GM19240 (cell line): Measurements from ENCODE around the gene ERAP2.
"Not testable (repeated sequence)": the region's sequence is repeated elsewhere in the genome, so short reads cannot be mapped to it uniquely, and the experiment has no call there.

Experiments
- DNase-seq: peaks from one replicate; pipeline ENCODE4 v3.0.0; 2011; ENCODE audit warnings: low spot score; ENCODE audit not compliant: insufficient read length

Gene ERAP2

DNA sequence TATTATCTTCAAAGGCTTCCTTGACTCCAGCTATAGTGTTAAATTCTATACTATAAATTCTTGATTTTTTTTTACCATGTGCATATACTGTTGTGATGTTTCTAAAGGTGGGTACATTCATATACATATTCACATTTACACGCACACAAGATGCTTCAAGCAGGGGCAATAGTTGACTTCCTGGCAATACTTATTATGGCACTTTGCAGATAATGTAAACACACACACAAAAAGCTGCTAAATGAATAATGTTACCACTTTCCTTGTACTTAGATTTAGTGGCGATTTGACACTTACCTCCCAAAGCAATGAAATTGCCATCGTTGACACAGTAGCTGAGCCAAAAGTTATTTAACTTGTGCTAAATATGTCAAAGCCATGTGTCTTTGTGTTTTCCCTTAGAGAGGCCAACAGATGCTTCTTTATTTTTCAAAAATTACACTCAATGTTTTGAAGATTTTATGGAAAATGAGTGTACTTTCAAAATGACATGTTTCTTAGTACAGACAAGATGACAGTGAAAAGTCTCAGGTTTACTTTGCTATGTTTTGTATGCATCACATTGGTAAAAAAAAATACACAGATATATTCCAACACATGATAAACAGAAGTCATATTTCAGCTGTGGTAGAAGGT, 12.2 kb upstream of the ERAP2 start:
- no peak for DNase-seq

DNA sequence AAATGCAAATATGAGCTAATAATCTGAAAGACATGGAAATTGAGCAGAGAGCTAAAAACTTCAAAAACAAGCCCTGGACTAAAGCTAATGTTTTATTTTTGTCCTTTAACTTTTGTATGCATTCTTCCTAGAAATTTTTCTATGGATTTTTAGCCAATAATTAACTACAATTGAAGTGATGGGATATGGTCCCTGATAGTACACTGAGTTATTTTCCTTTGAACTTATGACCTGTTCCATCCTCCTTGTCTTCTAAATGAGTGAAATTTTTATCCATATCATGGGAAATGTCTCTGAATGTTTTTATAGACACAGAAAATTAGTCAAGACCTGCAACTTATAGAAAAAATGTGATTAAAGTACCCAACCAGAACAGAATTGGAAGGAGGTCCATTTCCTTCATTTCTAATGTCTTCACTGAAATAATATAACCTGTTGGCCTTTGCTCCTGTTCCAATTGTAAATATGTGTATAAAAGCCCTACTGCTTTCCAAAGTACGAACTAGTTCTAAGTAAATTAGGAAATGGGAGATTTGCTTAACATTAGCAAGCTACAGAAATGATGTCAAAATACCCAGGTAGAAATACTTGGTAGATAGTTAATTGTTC, 11.3 kb upstream of the ERAP2 start:
- no peak for DNase-seq

DNA sequence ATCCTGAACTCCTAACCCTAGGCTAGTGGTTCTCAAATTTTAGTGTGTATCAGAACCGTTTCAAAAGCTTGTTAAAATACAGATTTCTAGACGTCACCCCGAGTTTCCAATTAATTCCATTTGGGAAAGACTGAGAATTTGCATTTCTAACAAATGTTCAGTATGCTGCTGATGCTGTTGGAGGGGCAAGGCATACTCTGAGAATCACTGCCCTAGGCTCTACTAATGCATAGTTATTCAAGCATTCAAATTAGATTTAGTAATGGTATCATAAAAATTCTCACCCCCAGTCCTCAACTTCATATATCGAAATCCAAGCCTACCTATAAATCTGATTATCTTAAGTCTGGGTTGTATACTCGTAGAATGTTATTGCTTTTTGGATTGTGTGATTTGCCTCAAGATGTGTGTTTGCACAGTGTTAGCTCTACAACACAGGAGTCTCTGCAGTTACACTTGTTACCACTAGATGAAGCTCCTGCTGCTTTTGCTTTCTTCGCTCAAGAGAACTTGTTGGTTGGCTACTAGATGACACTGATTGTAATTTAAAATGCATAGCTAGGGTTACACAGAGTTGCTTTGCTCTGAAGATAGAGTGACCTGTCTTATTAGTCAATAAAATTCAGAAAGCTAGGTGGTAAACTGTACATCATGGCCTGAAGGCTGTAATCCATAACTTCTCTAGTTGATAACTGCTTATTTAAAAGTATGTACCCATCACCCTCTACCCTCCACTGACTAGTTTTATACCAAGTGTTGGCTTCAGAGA, 7.5 kb upstream of the ERAP2 start:
- no peak for DNase-seq

DNA sequence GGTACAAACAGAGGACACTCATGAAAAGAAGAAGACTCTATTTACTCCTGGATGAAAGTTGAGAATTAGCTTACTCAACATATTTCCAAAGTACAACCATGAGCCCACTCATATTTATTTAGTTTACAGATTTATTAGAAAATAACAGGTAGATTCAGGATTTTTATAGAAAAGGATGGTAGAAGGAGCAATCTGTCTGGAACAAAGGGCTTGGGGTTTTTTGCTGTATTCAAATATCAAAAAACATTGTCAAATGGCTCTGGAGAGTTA, 7.0 kb upstream of the ERAP2 start:
- DNase-seq: no peak

DNA sequence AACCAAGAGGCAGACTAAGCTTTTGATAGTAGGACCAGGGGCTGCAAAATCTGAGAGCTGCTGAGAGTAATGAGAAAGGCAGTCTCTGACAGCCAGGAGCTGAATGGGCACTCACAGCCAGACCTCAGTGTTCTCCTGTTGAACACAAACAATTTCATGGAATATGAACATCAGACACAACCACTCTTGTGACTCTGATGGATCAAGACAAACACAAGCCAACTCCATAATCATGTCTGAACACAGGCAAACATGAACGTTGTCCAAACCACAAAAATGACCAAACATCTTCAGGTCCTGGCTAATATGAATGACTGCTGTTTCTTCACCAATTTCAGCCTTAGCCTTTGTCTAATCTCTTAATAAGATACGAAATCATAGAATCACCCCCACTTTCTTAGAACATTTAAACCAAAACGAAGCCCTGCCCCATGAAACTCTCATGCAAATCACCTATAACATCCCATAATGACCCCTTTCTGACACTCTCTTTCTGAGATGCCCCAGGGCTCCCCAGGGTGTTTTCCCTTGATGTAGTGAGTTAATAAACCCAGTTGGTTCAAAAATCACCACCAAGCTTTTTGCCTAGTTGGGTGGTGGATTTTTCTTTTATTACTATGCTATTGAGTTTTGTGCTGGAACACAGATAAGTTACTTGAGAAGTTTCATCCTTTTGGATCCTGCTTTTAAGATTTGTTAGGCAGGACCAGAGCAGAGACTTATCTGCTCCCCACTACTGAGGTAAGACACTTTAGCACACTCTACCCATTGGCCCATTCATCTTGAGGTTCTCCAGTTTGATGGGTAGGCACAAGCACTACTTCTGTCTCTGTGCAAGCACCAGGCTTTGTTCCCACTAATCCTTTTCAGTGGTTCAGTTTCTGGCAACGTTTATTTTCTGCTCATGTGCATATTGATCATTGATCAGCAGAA, 5.9 kb upstream of the ERAP2 start:
- DNase-seq: no peak

DNA sequence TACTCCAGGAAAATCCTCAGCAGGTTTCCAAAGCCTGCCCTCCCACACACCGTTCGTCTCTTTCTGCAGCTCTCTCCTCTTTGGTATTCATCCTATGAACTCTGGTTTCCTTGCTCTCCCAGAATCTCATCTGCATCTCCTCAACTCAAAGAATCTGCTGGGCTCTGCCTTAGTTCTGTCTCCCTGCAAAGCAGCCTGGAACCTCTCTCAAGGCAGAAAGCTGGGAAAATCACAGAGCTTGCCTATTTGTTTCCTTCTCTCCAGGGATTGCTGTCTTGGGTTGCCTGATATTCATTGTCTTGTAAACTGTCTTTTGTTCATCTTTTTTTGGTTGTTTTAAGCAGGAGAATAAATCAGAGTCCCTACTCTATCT, 5.3 kb upstream of the ERAP2 start:
- no peak for DNase-seq

DNA sequence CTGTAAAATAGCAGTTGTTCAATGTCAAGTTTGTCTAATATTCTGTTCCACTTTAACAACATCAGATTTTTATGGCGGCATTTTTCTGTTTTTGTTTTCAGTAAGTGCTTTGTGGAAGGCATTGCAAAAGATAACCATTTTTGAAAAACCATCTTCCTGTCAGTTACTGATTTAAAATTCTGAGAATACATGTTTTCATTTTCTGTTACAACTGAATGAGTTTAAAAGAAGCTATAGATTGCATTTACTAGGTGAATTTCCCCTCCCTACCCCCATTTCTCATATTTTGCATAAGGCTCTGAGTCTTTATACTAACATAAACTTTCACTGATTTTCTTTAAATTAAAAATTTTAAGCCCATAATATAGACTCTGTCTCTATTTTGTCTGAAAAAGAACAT, 4.6 kb upstream of the ERAP2 start:
- DNase-seq: no peak

DNA sequence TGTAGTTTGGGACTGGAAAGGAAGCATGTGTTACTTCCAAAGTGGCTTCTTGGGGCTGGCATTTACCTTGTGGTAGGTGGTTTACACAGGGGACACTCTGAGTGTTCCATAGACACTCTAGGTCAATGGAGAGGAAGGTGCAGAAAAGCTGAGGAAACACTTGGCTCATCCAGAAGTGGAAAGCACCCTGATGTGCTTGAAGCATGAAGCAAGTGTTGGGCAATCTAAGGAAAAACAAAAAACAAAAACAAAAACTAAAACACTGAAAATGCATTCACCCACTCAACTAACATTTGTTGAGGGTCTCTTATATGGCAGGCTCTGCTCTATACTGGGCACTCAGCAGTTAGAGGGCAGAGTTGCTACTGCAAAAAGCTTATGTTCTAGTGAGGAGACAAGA, 2.9 kb upstream of the ERAP2 start:
- DNase-seq: no peak

DNA sequence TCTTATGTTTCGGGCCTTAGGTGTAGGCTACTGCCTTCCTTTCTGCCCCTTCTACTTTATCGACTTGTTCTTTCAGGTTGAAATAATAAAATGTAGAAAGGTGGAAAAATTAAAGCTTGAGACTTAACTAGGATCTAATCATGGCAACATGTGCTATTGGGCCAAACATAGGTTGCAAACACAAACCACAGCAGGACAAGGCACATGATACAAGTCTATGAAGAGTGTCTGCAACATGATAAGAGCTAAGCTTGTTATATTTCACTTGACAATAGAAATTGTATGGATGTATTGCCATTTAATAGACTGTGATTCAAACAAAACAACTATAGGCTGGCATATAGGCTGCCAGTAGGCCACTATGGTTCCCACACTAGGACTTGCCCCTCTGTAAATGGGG, 1.7 kb upstream of the ERAP2 start:
- DNase-seq: no peak

DNA sequence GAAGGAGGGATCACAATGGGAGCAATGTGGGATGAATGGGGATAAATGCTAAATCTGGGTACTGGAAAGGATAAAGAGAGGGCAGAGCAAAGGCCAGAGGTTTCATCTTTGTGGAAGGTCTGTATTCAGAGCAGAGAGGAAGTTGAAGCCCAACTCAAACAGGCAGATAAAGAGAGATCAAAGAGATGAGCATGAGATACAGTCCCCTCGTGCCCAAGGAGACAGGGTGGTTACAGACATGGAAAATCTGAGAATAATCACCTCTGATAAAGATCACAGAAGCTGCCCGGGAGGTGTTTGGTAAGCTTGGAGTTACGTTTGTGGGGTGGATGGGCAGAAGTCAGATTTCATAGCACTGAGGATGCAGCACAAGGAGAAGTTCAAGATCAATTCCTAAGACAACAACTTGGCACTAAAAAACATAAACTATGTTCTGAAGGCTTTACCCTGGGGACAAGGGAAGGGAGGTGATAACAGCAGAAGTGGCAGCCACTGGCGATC, 459 bp upstream of the ERAP2 start:
- DNase-seq: no peak

DNA sequence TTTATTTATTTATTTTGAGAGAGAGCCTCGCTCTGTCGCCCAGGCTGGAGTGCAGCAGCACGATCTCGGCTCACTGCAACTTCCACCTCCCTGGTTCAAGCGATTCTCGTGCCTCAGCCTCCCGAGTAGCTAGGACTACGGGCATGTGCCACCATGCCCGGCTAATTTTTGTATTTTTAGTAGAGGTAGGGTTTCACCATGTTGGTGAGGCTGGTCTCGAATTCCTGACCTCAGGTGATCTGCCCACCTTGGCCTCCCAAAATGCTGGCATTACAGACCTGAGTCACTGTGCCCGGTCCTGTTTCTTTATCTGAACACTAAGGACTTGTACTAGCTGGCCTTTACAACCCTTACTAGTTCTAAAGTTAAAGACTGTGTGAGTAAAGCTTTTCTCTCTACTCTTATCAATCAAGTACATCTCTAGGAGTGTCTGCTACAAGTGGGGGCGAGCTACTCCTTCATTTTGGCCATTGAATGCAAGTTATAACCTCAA, 723 bp downstream of the ERAP2 start:
- DNase-seq: not testable (repeated sequence)

DNA sequence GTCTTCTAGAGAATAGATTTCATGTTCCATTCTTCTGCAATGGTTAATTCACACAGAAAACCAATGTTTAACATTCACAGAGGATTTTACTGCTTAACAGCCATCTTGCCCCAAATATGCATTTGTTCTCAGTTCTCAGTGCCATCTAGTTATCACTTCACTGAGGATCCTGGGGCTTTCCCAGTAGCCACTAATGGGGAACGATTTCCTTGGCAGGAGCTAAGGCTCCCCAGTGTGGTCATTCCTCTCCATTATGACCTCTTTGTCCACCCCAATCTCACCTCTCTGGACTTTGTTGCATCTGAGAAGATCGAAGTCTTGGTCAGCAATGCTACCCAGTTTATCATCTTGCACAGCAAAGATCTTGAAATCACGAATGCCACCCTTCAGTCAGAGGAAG, 3.4 kb downstream of the ERAP2 start:
- DNase-seq: no peak

DNA sequence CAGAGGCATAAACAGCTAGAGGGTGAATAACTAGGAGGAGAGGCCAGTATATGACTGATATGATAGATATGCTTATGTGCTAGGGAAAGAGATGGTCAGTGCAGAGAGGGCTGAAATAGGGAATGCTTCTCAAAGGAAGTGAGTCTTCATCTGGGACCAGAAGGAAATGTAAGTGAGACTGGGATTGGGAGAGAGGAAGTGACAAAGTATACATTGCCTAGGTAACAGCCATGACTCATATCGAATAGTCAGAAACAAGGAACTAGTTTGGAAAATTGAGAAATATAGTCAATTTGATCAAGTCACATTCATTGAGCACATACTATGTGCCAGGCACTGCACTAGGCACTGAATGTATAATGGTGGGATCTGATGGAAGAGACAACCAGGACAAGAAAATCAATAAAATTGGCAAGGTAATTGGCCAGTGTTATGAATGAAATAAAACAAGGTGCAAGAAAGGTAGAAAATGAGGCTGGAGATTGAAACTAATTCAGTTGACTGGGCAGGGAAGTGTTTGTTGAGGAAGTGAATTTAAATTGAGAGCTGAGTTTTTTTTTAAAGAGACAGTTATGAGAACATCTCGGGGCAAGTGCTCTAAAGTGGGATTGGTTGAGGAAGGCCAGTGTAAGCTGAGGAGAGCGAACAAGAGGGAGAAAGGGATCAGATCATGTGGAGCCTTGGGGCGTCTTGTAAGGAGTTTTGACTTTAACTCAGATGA, 4.3 kb downstream of the ERAP2 start:
- no peak for DNase-seq

DNA sequence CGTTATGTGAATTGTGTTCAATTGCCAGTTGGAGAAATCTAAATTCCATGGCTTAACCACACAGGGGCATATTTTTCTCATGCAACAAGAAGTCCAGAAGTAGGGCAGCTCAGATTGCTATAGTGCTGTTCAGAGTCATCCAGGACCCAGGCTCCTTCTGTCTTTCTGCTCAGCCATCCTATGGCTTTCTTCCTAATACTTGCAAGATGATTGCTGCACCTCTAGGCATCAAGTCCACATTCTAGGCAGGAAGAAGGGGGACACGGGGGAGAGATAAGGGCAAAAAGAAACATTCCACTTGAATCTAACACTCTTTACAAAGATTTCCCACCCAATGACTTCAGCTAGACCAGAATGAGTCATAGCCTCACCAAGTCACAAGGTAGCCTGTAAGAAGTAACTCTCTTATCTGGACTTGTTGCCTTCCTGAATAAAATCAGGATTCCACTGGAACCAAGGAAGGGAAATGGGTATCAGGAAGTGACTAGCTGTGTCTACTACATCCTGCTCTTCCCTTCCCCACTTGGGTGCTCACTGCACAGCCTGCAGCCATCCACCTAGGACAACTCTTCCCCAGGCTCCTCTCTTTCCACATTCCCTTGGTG, 5.3 kb downstream of the ERAP2 start:
- DNase-seq: no peak

DNA sequence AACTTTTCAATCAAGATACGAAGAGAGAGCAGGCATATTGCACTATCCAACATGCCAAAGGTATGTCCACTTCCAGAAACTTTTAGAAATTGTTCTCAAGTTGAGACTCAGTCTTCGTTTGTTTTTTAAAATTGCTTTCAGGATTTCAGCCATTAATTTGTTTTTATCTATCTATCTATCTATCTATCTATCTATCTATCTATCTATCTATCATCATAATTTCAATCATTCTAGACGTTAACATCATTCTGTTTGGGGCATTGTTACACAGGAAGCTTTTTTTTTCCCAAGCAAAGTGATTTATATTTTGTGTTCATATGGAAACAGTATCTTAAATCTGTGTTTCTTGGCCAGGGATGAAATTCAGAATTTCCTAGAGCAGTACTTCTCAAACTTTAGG, 7.6 kb downstream of the ERAP2 start:
- no peak for DNase-seq

DNA sequence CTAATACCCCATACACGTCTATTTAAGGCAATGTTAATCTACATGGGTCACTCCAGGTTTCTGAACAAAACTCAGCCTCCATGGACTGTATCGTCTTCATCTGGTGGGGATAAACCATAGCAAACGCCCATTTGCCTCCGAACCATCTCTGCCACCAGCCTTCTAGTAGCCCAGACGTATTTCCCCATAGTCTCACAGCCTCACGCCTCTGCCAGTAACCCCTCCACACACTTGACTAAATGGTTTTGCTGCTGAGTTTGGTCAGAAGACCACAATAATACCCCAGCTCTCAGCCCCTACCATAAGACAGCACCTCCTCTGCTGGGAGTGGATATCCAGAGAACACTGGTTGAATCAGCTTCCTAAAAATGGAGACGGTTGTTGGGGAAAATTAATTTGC, 8.7 kb downstream of the ERAP2 start:
- no peak for DNase-seq

DNA sequence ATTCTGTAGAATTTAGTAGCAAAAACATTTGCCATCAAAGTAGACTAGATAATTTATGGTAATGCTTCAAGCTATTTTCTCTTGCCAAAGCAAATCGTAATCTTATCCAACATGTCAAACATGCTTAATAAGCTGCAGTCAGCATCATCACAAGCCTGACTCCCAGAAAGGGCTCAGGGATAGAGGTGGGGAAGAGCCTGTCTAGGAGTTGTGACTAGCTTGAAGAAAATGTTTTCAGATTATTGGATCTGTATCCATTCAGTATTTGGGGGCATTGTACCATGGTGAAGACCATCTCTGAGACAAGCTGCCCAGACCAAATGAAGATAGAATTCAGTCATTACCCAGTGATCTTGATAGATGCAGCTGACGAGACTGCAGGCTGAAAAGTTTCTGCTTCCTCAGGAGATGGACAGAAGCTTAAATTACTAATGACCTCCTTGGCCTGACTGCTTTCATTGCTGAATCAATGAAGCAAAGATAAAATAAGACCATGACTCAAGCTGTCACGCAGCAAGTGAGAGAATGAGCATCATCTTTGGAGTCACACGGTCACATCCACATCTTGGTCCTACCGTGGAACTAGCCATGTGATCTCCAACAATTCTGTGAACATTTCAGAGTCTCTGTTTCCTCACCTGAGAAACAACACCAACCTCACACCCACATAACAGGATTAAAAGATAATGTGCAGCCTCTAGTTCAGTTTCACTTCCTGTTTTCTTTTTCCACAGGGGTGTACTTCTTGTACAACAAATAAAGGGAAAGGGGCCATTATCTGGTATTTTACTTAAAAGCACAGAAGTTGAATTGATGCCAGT, 9.4 kb downstream of the ERAP2 start:
- DNase-seq: no peak

DNA sequence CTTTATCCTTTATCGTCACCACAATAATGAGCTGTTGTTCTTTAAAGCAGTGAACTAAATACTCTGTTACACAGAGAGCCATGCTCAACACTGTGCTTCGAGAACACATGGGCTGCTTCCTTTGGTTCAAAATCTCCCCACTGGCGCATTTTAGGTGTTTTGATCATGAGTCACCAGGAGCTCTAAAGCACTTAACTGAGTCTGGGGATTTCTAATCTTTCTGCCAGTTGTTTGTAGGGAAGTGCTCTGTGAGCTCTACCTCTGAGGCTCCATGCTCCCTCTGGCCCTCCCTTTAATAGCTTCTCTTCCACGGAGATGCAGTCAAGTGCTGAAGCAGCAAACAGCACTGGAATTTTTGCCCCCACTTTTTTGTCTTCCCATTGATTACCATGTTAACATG, 17.0 kb downstream of the ERAP2 start:
- DNase-seq: no peak

DNA sequence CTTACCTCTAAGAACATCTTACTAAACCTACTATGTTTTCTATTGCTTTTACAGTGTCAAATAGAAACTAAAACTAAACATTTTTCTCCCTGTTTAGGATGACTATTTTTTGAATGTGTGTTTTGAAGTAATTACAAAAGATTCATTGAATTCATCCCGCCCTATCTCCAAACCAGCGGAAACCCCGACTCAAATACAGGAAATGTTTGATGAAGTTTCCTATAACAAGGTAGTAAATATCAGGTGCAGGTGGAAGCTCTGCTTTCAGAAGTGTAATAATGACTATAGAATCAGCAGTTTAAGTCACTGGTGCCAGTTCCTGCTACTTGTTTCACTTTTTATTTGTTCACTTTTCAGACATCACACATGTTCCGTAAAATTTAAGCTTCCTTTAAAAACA, 20.0 kb downstream of the ERAP2 start:
- DNase-seq: peak; percentile 18

DNA sequence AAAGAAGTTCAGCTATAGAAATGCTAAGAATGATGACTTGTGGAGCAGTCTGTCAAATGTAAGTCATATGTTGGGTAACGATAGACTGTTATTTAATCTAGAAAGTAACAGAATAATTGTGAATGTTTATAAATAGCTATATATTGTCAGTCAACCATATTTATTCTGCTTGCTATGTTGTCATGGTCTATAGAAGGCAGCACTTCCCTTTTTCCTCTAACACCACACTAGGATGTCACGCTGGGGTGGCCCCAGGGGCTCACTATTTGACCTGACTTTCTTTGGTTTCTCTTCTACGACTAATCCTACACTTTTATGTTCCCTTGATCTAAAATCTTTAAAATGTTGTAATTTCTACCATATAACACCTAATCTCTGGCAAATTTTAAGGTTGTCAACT, 20.5 kb downstream of the ERAP2 start:
- DNase-seq: peak; percentile 21
